Amniotic stem cell (primary cell): ENCODE results near the gene TMEM121.
"Not testable (repeated sequence)": the region's sequence is repeated elsewhere in the genome, so short reads cannot be mapped to it uniquely, and the experiment has no call there.

Experiments used
- DNase-seq: peaks from one replicate; lab custom pipeline; 2025; lab: John Stamatoyannopoulos, UW

TMEM121 gene

GRCh38 chr14:105547072-105547471 is 20.7 kb downstream of the TMEM121 start:
- DNase-seq: not testable (repeated sequence)

- DNase-seq: no peak
These were observed 21.4 kb downstream of the TMEM121 start for GRCh38 chr14:105547741-105548169.

GRCh38 chr14:105549481-105549880 is 23.1 kb downstream of the TMEM121 start:
- no peak for DNase-seq

GRCh38 chr14:105554022-105554421 is 27.6 kb downstream of the TMEM121 start:
- DNase-seq: no peak

GRCh38 chr14:105554523-105554922 is 28.1 kb downstream of the TMEM121 start:
- DNase-seq: no peak

GRCh38 chr14:105557671-105558070 is 31.3 kb downstream of the TMEM121 start:
- not testable (repeated sequence) for DNase-seq

GRCh38 chr14:105558449-105559154 is 32.2 kb downstream of the TMEM121 start:
- DNase-seq: not testable (repeated sequence)

GRCh38 chr14:105559384-105560047 is 33.1 kb downstream of the TMEM121 start:
- not testable (repeated sequence) for DNase-seq

GRCh38 chr14:105560048-105560669 is 33.8 kb downstream of the TMEM121 start:
- not testable (repeated sequence) for DNase-seq

- DNase-seq: not testable (repeated sequence)
These were observed 35.0 kb downstream of the TMEM121 start for GRCh38 chr14:105561345-105561744.

GRCh38 chr14:105562713-105563346 is 36.4 kb downstream of the TMEM121 start:
- no peak for DNase-seq

GRCh38 chr14:105563347-105563737 is 37.0 kb downstream of the TMEM121 start:
- DNase-seq: no peak

- not testable (repeated sequence) for DNase-seq
These were observed 38.2 kb downstream of the TMEM121 start for GRCh38 chr14:105564536-105564935.

- not testable (repeated sequence) for DNase-seq
These were observed 39.0 kb downstream of the TMEM121 start for GRCh38 chr14:105565185-105565919.

GRCh38 chr14:105566248-105567163 is 40.1 kb downstream of the TMEM121 start:
- DNase-seq: not testable (repeated sequence)

- not testable (repeated sequence) for DNase-seq
These were observed 41.1 kb downstream of the TMEM121 start for GRCh38 chr14:105567164-105568103.

- not testable (repeated sequence) for DNase-seq
These were observed 41.9 kb downstream of the TMEM121 start for GRCh38 chr14:105568140-105568843.

- DNase-seq: no peak
These were observed 42.7 kb downstream of the TMEM121 start for GRCh38 chr14:105568859-105569766.
